HG03045 (cell line): ENCODE measurements around the gene SLFN11.
"Not testable (repeated sequence)": the region's sequence is repeated elsewhere in the genome, so short reads cannot be mapped to it uniquely, and the experiment has no call there.

Experiments used
- ATAC-seq: cut with Tn5 transposase; IDR thresholded peaks from one replicate; pipeline ENCODE4 v1.9.1; 2021; ENCODE audit warnings: mild to moderate bottlenecking, moderate library complexity; ENCODE audit not compliant: unreplicated experiment

Gene SLFN11

GRCh38 chr17:35359398-35359797 lies 14.0 kb downstream of the SLFN11 start:
- no peak for ATAC-seq

DNA sequence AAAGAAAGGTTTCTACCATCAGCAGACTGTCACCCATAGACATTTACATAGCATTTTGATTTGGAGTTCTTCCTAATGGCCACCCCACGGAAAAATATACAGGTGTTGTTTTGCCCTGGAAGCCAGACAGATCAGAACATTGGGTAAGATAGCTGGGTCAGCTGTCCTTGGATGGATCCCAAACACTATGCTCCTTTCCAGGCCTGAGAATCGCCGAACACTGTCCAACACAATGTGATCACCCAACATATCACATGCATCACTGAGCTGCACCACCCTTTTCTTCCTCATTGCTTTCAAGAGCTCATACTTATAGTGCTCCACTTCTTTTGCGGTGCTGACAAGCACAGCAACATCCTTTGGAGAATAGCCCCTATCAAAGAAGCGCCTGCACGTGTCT lies 21.1 kb downstream of the SLFN11 start:
- ATAC-seq = no peak

DNA sequence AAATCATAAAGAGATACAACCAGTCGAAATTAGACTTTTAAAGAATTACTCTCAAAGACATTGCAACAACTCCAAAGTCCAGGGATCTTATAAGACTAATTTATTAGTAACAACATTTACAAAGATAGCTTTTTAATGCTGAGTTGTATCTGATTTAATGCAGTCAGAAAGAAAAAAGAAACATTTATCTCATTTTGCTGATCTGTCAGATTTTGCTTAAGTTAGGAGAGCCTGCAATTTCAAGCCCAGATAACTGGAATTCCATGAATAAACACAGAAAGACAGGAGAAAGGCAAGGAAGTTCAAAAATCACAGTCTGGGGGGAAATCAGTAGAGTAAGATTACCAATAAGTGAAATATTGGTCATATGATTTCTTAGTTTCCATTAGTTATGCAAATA lies 22.9 kb downstream of the SLFN11 start:
- ATAC-seq = no peak

DNA sequence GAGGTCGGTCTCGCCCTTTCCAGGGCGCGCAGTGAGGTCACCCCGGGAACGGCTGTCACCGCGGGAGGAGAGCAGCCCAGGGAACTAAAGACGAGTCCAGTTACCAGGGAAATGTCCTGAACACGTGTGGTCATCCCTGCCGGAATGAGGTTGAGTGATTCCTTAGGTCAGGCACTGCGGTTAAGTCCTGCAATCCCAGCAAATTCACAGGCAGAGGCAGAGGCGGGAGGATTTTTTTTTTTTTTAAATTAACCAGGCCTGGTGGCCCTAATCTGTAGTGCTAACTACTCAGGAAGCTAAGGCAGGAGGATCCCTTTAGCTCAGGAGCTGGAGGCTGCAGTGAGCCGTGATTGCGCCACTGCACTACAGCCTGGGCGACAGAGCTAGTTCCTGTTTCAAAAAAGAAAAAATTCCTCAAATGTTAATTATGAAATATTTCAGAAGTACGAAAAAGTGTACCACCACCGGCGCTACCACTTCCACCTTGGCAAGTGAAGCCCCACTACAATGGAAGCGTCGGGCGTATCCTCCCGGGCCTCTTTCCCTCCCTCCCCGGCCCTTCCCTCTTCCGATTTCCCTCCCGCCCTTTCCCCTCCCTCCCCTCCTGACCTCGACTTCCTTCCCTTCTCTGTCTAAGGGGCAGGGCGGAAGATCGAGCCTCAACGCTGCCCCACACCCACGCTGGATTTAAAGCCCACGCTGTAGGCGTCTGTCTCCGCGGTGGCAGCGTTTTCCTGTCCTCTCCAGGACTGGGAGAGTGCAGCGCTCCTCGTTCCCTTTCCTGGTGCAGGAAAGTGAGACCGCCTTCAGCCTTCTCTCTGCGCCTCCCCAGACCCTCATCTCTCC lies 27.3 kb downstream of the SLFN11 start:
- ATAC-seq = no peak

GRCh38 chr17:35345445-35345925 lies 27.9 kb downstream of the SLFN11 start:
- ATAC-seq = no peak

GRCh38 chr17:35344262-35344661 lies 29.2 kb downstream of the SLFN11 start:
- ATAC-seq = no peak

GRCh38 chr17:35342276-35342675 lies 31.1 kb downstream of the SLFN11 start:
- ATAC-seq = no peak

DNA sequence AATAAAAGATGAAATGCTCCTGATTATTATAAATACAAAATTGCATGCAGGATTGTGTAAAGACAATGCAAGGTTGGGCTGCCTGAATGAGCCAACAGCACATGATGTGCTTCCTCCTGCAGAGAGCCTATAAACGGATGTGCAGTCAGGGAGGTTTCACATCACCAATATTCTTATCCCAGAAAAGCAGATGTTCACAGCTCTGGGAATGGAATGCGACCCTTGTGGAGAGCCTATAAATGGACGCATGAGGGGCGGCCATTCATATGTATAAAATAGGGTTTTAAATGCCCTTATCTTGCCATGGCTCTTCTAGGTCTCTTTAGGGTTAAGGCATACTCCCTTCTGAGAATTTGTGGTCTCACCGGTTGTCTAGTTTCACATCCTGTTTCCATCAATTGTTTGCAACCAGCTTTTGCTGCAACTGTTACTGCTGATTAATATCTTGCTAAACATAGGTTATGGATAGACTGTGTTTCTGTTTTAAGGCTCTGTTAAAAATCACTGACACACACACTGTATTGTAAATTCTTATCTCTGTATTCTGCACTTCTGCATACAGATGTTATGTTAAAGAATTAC lies 31.9 kb downstream of the SLFN11 start:
- ATAC-seq = no peak

DNA sequence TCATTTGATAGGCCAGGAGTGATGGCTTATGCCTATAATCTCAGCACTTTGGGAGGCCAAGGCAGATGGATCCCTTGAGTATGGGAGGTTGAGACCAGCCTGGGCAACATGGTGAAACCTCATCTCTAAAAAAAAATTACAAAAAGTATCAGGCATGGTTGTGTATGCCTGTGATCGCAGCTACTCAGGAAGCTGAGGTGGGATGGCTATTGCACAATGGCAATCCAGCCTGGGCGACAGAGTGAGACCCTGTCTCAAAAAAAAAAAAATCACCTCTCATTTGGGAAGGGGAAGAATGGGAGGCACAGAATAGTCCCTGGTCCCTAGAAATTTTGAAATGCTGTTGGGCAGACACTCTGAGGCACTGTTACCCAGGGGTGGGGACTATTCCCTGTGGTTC lies 35.2 kb downstream of the SLFN11 start:
- no peak for ATAC-seq

- ATAC-seq = no peak
Observed at GRCh38 chr17:35337364-35337763, 36.1 kb downstream of the SLFN11 start.

DNA sequence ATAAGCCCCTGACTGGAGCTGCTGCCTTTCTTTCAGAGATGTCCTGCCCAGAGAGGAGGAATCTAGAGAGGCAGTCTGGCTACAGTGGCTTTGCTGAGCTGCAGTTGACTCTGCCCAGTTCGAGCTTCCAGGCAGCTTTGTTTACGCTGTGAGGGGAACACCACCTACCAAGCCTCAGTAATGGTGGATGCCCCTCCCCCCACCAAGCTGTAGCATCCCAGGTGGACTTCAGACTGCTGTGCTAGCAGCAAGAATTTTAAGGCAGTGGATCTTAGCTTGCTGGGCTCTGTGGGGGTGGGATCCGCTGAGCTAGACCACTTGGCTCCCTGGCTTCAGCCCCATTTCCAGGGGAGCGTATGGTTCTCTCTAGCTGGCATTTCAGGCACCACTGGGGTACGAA lies 39.8 kb downstream of the SLFN11 start:
- not testable (repeated sequence) for ATAC-seq

GRCh38 chr17:35322749-35323148 lies 50.7 kb downstream of the SLFN11 start:
- ATAC-seq = no peak

DNA sequence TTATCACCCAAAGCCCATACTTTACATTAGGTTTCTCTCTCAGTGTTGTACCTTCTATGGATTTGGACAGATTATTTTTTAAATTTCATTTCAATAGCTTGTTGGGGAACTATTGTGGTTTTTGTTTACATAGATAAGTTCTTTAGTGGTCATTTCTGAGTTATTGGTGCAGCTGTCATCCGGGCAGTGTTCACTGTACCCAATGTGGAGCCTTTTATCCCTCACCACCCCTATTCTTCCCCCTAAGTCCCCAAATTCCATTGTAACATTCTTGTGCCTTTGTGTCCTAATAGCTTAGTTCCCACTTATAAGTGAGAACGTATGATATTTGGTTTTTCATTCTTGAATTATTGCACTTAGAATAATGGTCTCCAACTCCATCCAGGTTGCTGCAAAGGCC lies 57.5 kb downstream of the SLFN11 start:
- no peak for ATAC-seq

GRCh38 chr17:35315283-35315682 lies 58.1 kb downstream of the SLFN11 start:
- no peak for ATAC-seq

- no peak for ATAC-seq
Observed at GRCh38 chr17:35314415-35315216, 58.8 kb downstream of the SLFN11 start.

DNA sequence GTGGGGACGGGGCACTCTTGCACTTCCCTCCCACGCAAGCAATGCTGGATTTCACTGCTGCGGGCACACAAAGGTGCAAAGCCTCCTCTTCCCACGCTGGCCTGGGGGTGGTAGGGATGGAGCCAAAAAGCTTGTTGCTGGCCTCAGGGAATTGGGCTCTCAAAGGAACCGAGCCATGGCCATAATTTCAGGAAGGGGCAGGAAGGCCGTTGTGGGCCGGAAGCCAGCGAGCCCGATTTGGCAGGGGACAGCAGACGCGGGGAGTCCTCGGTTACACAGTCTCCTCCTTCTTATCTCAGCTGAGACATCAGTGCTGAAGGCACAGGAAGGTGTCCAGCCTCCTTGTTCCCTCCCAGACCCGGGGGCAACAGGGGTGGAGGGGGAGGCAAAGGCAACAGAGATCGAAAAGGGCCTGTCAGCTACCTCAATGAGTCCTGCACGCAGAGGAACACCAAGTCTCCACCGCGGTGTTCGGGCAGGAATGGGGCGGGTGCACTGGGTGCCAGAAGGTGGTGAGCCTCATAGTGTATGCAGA lies 59.5 kb downstream of the SLFN11 start:
- ATAC-seq = no peak

DNA sequence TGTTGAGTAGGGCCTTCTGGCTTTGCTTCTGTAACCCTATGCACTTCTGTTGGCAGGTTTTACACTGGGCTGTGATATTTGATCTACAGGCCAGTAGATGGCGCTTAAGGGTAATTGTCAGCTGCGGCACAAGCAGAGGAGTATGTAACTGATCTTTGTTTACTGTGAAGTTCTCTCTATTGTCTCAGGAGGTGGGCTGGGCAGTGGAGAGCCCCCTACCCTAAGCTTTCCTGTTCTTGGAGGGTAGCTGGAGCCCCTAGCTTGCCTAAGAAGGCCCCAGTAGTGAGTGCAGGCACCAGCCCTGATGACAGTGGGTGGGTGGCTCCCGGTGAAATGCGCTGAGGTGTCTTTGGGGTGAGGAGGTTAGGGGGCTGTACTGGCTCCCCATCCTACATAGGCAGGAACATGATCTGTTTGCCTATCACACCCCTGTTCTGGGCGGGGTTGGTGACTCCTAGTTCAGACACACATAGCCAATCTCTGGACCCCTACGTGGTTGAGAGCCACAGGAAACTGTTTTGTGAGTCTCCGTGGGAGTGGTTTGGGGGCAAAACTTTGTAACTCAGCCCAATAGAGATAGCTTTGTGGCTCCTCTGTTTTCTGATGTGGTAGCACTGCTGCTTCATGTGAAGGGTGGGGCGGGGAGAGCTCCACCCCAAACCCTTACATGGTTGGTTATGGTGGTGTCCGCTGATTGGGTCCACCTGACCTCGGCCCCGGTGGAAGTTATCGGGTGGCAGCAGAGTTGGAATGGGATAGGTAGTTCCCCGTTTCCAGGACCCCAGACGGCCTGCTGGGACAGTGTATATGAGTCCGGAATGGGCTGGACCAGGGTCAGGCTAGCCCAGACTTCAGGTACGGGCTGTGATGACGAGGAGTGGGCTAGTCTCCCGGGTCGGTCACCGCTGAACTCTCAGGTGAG lies 60.4 kb downstream of the SLFN11 start:
- peak; percentile 59 for ATAC-seq

DNA sequence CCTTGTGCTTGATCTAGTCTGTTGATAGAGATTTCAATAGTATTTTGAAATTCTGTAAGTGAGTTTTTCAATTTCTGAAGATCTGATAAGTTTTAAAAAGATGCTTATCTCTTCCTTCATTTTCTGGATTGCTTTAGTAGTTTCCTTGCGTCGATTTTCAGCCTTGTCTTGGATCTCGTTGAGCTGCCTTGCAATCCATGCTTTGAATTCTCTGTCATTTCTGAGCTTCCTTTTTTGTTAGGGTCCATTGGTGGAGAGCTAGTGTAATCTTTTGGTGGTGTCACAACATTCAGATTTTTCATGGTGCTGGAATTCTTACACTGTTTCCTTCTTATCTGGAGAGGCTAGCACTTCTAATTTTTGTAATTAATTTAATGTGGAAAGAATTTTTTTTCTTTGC lies 61.1 kb downstream of the SLFN11 start:
- ATAC-seq = no peak

GRCh38 chr17:35309345-35309744 lies 64.1 kb downstream of the SLFN11 start:
- not testable (repeated sequence) for ATAC-seq
